GM19468 (cell line): Measurements from ENCODE around the gene SLCO3A1.
"Not testable (repeated sequence)": the region's sequence is repeated elsewhere in the genome, so short reads cannot be mapped to it uniquely, and the experiment has no call there.

Experiments
- ATAC-seq: cut with Tn5 transposase; IDR thresholded peaks from one replicate; pipeline ENCODE4 v1.9.1; 2021; ENCODE audit warnings: mild to moderate bottlenecking, moderate library complexity, moderate number of reproducible peaks; ENCODE audit not compliant: unreplicated experiment; ENCODE audit errors: extremely low read depth

The SLCO3A1 gene

DNA sequence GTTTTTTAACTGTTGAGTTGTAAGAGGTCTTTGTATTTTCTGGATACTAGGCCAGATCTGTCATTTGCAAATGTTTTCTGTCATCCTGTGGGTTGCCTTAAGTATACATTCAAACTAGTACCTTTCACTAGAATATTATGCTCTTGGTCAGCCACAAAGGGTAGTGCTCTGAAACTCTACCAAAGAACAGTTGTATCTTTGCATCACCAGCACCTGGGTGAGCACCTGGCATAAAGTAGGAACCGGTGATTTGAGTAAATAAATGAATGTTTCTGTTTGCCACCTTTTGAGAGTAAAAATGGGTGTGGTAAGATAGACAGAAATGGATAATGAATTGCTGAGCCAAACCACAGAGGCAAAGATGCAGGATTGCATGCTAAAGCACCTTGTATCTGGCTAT lies 98.7 kb downstream of the SLCO3A1 start:
- no peak for ATAC-seq

- ATAC-seq, result no peak
These were observed 99.9 kb downstream of the SLCO3A1 start for GRCh38 chr15:91953432-91953831.

GRCh38 chr15:91954292-91954691 lies 100.8 kb downstream of the SLCO3A1 start:
- no peak for ATAC-seq

DNA sequence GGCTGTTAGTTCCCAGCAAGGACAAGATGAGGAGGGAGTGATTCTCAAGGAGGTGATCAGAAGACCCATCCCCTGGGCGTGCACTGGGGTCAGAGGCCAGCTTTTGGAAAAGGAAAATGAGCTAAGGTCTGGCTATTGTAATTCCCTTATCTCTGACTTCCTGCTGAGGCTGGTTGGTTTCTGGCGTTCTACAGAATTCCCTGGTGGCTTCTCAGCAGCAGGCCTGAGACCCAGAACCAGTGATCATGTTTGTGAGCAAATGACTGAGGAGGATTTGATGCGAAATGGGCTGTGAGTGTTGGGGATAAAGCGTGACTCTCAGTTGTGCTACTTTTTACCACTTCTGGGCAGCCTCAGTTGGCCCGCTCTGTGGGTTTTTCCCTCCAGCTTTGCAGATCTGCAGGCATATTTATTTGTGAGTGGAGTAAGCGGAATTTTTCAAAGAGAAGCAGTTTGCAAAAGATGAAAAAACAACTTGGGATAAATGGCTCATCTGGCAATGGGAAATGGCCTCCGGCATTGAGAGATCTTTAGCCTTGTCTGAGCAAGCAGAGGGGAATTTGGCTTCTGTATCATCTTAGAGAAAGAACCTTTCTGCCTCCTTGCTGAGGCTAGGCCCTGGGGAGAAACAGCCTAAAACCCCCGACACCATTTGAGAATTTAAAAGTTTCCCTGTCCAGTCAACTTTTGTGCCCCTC lies 102.7 kb downstream of the SLCO3A1 start:
- no peak for ATAC-seq

- ATAC-seq, result no peak
These were observed 107.8 kb downstream of the SLCO3A1 start for GRCh38 chr15:91961357-91961756.

DNA sequence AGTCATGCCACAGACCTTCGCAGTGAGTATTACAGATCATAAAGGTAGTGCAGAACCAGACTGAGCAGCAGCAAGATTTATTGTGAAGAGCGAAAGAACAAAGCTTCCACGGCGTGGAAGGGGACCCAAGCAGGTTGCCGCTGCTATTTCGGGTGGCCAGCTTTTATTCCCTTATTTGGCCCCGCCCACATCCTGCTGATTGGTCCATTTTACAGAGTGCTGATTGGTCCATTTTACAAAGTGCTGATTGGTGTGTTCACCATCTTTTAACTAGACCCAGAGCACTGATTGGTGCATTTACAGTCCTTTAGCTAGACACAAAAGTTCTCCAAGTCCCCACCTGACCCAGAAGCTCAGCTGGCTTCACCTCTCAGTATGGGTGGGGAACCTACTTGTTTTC lies 110.2 kb downstream of the SLCO3A1 start:
- not testable (repeated sequence) for ATAC-seq

GRCh38 chr15:91965501-91966193 lies 112.1 kb downstream of the SLCO3A1 start:
- no peak for ATAC-seq

- ATAC-seq, result no peak
These were observed 112.7 kb downstream of the SLCO3A1 start for GRCh38 chr15:91966194-91966552.

GRCh38 chr15:91967935-91968606 lies 114.6 kb downstream of the SLCO3A1 start:
- ATAC-seq, result no peak

- no peak for ATAC-seq
These were observed 115.1 kb downstream of the SLCO3A1 start for GRCh38 chr15:91968610-91969009.

GRCh38 chr15:91970142-91970541 lies 116.6 kb downstream of the SLCO3A1 start:
- no peak for ATAC-seq

- ATAC-seq, result no peak
These were observed 120.0 kb downstream of the SLCO3A1 start for GRCh38 chr15:91973481-91973880.

- no peak for ATAC-seq
These were observed 120.8 kb downstream of the SLCO3A1 start for GRCh38 chr15:91974321-91974720.

DNA sequence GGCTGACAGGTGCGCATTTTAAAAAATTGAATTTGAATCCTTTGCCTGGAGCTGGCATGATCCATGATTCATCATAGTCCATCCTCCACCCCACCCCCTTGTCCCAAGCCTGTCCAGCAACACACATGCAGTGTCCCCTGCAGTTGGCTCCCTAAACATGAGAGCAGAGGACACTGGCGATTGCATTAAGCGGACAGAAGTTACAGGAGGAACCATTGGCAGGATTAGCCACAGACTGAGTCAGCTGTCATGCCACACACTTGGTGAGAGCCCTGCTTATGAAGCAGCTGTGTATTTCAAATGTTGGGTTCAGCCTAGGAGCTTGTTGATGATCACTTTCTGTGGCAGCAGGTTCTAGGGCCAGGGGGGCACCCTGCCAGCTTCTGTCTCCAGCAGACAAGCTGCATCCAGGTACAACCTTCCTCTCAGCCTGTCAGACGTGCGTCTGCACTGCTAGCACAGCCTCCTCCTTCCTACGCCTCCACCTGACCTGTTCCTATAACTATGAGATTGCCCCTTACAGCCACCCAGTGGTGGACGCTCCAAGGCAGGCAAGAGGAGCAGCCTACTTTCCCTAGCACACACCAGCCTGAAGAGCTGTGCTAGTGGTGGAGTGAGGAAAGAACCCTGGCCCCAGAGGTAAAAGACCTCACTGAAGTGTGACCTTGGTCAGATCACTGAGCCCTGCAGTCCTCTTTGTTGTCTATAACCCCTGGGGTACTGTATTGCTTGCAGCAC lies 121.9 kb downstream of the SLCO3A1 start:
- no peak for ATAC-seq

- no peak for ATAC-seq
These were observed 123.5 kb downstream of the SLCO3A1 start for GRCh38 chr15:91976966-91977365.

DNA sequence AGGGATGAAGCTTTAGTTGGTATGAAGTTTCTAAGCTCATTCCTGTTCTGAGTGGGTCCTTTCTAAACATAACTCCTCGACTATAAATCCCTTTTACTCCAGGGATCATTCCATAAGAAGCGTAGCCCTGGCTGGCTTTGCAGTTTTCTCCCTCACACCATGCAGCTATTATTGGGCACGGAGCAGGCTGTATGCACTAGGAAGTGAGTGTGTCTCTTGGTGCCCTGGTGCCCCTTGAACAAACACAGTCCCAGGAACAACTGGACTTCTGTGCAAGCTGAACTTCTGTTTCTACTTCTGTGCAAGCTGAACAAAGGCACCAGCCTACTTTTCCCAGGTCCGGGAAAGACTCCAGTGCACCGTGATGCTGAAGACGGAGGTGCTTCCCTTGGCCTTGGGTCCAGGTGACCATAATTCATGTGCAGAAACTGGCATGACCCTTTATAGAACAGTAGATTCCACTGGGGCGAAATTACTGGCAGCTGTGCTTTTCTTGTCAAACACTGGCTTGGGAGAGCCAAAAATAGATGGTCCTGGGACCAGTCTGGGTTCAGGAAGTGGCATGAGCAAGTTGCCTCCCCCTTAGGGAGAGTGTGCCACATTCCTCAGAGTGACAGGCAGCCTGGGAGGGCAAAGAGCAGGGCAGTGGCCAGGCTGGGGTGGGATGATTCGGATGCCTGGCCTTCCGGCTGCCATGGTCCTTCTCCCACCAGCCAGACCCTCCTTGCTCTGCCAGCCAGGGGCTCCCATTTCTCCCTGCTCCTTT lies 127.2 kb downstream of the SLCO3A1 start:
- no peak for ATAC-seq

DNA sequence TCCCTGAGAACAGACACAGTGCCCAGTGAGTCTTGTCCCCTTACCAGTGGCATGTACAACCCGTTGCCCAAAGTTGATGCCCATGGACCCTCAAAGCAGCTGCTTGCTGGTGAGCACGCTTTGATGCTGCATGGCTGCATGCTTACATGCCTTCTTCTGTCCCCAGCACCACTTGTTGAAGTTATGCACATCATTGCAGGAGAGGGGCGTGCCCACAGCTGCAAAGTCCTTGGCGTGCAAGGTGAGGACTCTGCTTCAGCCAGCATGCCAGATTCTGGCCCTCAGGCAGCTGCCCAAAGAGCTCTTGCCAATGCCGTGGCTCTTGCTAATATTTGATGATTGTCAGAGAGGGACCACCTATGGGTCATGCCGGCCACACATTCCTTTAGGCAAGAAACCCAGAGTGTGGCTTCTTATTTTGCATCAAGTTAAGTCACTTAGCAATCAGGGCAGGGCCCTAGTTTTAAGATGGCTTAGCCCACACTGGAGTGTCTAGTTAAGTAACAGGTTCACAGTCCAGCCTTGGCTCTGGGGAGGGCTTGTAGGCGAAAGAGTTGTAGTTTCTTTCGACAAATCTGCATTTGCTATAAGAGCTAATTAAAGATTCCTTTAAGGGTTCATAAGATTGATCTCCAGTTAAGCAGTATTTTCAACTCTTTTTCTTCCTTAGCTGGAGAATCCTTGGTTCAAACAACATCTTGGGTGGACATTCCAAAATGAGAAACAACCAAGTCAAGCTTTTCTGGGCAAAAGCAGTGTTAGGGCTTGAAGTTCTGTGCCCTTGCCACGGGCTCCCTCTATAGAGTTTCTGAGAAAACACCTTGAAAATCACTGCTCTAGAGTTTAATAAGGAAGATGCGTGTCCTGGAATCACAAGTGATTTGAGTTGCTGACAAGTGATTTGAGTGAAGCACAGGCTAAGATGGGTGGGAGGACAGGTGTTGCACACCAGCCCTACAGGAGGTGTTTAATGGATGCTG lies 128.6 kb downstream of the SLCO3A1 start:
- ATAC-seq, result no peak

- ATAC-seq, result no peak
These were observed 130.3 kb downstream of the SLCO3A1 start for GRCh38 chr15:91983729-91984340.
